CD4-positive, alpha-beta memory T cell (primary cell): Measurements from ENCODE around the gene SDE2. TPM values are rescaled to one million over a fixed set of nuclear protein-coding genes. Genes with fewer than 3 reads are reported as not detected.
"Not testable (repeated sequence)": the region's sequence is repeated elsewhere in the genome, so short reads cannot be mapped to it uniquely, and the experiment has no call there.

Experiments
- CTCF ChIA-PET: fragments of 350-600 bp; sonication (Branson Sonifier 250); formaldehyde crosslinking; loops from one replicate; lab custom pipeline; 2021; ENCODE audit warnings: inconsistent platforms; ENCODE audit not compliant: partially characterized antibody; lab: Charles Lee
- POLR2A ChIA-PET: fragments of 350-600 bp; sonication (Branson Sonifier 250); formaldehyde crosslinking; loops from one replicate; lab custom pipeline; 2021; ENCODE audit not compliant: partially characterized antibody; lab: Charles Lee
- DNase-seq, 5 donors: peaks; one replicate each; pipeline versions ENCODE4 v3.0.0 to v3.0.0-alpha.2; 2020 to 2022; ENCODE audit warnings: mixed read lengths in 1 of 5
- H3K27ac ChIP-seq: one replicate; pipeline ENCODE4 v1.7.0; 2013; ENCODE audit warnings: low read depth, low read length
- H3K27me3 ChIP-seq: 2 replicates; pipeline ENCODE4 v1.7.0; 2013; ENCODE audit warnings: mild to moderate bottlenecking, low read length, moderate library complexity; ENCODE audit not compliant: insufficient read depth
- H3K36me3 ChIP-seq: 2 replicates; pipeline ENCODE4 v1.7.0; 2013; ENCODE audit warnings: mild to moderate bottlenecking, low read length, moderate library complexity; ENCODE audit not compliant: insufficient read depth
- H3K4me1 ChIP-seq: 2 replicates; pipeline ENCODE4 v1.7.0; 2013; ENCODE audit warnings: mild to moderate bottlenecking, low read length, moderate library complexity; ENCODE audit not compliant: insufficient read depth
- H3K4me3 ChIP-seq, 2 donors: one replicate each; pipeline ENCODE4 v1.7.0; 2013; ENCODE audit warnings: low read length in 2 of 2, mild to moderate bottlenecking in 1 of 2
- H3K9me3 ChIP-seq, 2 donors: one replicate each; pipeline ENCODE4 v1.7.0; 2013; ENCODE audit warnings: low read length in 2 of 2, control low read depth in 1 of 2; ENCODE audit not compliant: control insufficient read depth in 1 of 2
- H3K27ac Mint-ChIP-seq, 7 donors: one replicate each; pipeline ENCODE4 v1.8.0; 2020 to 2021; ENCODE audit warnings: mixed read lengths in 7 of 7, mild to moderate bottlenecking in 6 of 7, inconsistent platforms in 3 of 7, moderate library complexity in 3 of 7
- H3K27me3 Mint-ChIP-seq, 2 donors: one replicate each; pipeline ENCODE4 v1.8.0; 2020 to 2021; ENCODE audit warnings: mixed read lengths in 2 of 2
- H3K36me3 Mint-ChIP-seq, 2 donors: one replicate each; pipeline ENCODE4 v1.8.0; 2020 to 2021; ENCODE audit warnings: mixed read lengths in 2 of 2, inconsistent platforms in 1 of 2, mild to moderate bottlenecking in 1 of 2
- H3K4me1 Mint-ChIP-seq, 4 donors: one replicate each; pipeline ENCODE4 v1.8.0; 2020 to 2021; ENCODE audit warnings: mixed read lengths in 4 of 4, mild to moderate bottlenecking in 1 of 4
- H3K4me3 Mint-ChIP-seq, 8 donors: one replicate each; pipeline ENCODE4 v1.8.0; 2020 to 2021; ENCODE audit warnings: mixed read lengths in 8 of 8, mild to moderate bottlenecking in 7 of 8, moderate library complexity in 6 of 8, inconsistent platforms in 3 of 8
- H3K9me3 Mint-ChIP-seq, 8 donors: one replicate each; pipeline ENCODE4 v1.8.0; 2020 to 2021; ENCODE audit warnings: mixed read lengths in 8 of 8, mild to moderate bottlenecking in 5 of 8, inconsistent platforms in 3 of 8, moderate library complexity in 1 of 8
- intact Hi-C: fragments of 100-400 bp; cut with micrococcal nuclease; formaldehyde crosslinking; loops from one replicate; pipeline ENCODE4 v1.15.1; 2023
- polyA plus RNA-seq, 2 donors: library from polyadenylated mRNA; unstranded; fragments of 300-500 nt; fragmentation: Illumina TruSeq; gene quantifications; one replicate each; pipeline ENCODE4 v1.2.3, GENCODE V29; 2021
- total RNA-seq, 2 experiments: library from RNA; stranded (reverse); gene quantifications; one replicate each; pipeline ENCODE4 v1.2.3, GENCODE V29; 2021

The SDE2 gene
- total and polyA plus RNA-seq, 4 experiments from 2014 or later: 10.0 to 21.2 (median 20.0) TPM

DNA sequence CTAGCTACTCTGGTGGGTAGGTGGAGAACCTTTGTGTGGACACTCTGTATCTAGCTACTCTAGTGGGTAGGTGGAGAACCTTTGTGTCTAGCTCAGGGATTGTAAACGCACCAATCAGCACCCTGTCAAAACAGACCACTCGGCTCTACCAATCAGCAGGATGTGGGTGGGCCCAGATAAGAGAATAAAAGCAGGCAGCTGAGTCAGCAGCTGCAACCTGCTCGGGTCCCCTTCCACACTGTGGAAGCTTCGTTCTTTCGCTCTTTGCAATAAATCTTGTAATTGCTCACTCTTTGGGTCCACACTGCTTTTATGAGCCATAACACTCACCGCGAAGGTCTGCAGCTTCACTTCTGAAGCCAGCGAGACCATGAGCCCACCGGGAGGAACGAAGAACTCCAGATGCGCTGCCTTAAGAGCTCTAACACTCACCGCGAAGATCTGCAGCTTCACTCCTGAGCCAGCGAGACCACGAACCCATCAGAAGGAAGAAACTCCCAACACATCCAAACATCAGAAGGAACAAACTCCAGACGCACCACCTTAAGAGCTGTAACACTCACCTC, 28.5 kb downstream of the SDE2 start:
- H3K27me3 ChIP-seq, POLR2A ChIA-PET, H3K9me3 Mint-ChIP-seq, H3K4me1 Mint-ChIP-seq, H3K4me3 Mint-ChIP-seq, H3K4me1 ChIP-seq, H3K27me3 Mint-ChIP-seq, H3K27ac ChIP-seq, H3K4me3 ChIP-seq, DNase-seq, H3K36me3 ChIP-seq, intact Hi-C loops, H3K9me3 ChIP-seq, H3K36me3 Mint-ChIP-seq: not testable (repeated sequence)
- peak overlapping the region in 1 of 7 donors; percentile 2 for H3K27ac Mint-ChIP-seq
- CTCF ChIA-PET: interaction anchor here (1.1 to 1.2 kb wide), 4 partner anchors 9 to 494 kb away, joined by 3 to 4 read pairs (median 3); no protein-coding TSS in a partner anchor

DNA sequence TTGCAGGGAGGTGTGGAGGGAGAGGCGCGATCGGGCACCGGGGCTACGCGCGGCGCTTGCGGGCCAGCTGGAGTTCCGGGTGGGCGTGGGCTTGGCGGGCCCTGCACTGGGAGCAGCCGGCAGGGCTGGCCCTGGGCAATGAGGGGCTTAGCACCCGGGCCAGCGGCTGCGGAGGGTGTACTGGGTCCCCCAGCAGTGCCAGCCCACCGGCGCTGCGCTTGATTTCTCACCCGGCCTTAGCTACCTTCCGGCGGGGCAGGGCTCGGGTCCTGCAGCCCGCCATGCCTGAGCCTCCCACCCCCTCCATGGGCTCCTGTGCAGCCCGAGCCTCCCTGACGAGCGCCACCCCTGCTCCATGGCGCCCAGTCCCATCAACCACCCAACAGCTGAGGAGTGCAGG, 29.4 kb downstream of the SDE2 start:
- H3K36me3 ChIP-seq, H3K9me3 ChIP-seq, H3K27me3 ChIP-seq, H3K27ac ChIP-seq, H3K4me1 Mint-ChIP-seq, intact Hi-C loops, DNase-seq, H3K4me3 Mint-ChIP-seq, H3K9me3 Mint-ChIP-seq, H3K36me3 Mint-ChIP-seq, H3K27ac Mint-ChIP-seq, H3K4me3 ChIP-seq, H3K27me3 Mint-ChIP-seq, H3K4me1 ChIP-seq, POLR2A ChIA-PET: not testable (repeated sequence)
- CTCF ChIA-PET: interaction anchor here (1.1 to 1.2 kb wide), 3 partner anchors 9 to 156 kb away, joined by 3 read pairs; no protein-coding TSS in a partner anchor

DNA sequence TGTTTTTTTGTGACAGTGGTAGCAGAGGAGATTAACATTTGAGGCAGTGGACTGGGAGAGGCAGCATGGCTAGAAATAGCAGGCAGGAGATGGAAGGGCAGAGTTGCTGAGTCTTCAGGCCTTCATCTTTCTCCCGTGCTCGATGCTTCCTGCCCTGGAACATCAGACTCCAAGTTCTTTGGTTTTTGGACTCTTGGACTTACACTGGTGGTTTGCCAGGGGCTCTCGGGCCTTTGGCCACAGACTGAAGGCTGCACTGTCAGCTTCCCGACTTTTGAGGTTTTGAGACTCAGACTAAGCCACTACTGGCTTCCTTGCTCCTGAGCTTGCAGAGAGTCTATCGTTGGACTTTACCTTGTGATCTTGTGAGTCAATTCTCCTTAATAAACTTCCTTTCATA, 33.9 kb downstream of the SDE2 start:
- H3K9me3 Mint-ChIP-seq: peaks cover 0 to 1% (median 0%) of the 10 kb centered on the region in 8 donors
- intact Hi-C loops: no loop called here

DNA sequence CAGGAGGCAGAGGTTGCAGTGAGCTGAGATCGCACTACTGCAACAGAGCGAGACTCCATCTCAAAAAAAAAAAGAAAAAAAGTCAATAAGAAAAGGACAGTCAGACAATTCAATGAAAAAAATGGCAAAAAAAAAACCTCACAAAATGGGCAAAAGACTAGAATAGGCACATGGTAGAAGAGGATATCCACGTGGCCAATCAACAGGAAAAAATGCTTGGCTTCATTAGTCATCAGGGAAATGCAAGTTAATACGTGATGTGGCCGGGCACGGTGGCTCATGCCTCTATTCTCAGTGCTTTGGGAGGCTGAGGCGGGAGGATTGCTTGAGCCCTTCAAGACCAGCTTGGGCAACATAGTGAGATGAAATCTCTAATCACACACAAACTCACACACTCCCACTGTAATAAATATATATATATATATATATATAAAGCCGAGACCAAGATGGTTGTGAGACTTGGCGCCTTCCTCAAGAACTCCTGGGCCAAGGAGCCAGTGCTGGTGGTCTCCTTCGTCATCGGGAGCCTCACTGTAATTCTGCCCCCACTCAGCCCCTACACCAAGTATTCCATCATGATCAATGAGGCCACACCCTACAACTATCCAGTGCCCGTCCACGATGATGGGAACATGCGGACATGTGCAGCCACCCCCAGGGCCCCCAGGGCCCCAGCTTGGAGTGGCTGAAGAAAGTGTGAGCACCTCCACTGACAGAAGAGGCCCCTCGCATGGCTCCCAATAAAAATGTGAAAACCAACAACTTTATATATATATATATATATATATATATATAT, 35.2 kb downstream of the SDE2 start:
- Histone ChIP-seq H3K27ac (no peak overlapping the region), H3K9me3 (no peaks in the 10 kb centered on the region), H3K4me3 (no peak overlapping the region), H3K4me1 (peaks cover 4% of the 10 kb centered on the region), H3K27me3 (no peaks in the 10 kb centered on the region), H3K36me3 (no peaks in the 10 kb centered on the region)
- no peaks in the 10 kb centered on the region for H3K36me3 Mint-ChIP-seq
- H3K27ac Mint-ChIP-seq: peak overlapping the region in 1 of 7 donors; percentile 29
- H3K27me3 Mint-ChIP-seq: peaks cover 0 to 2% of the 10 kb centered on the region in 2 donors
- H3K4me1 Mint-ChIP-seq: peaks cover 0 to 5% (median 3%) of the 10 kb centered on the region in 4 donors
- intact Hi-C loops: no loop called here
- H3K9me3 Mint-ChIP-seq: peaks cover 0 to under 1% (median 0%) of the 10 kb centered on the region in 8 donors
- ChIA-PET CTCF (interaction anchor here (1.0 to 3.3 kb wide), 6 partner anchors 12 to 473 kb away, joined by 3 to 21 read pairs (median 4); no protein-coding TSS in a partner anchor), POLR2A (no interaction called here)
- no peak overlapping the region for H3K4me3 Mint-ChIP-seq
- DNase-seq: no peak

More for the DNA sequence above, 33.9 kb downstream of the SDE2 start:
- Histone ChIP-seq H3K4me1 (peaks cover 4% of the 10 kb centered on the region), H3K27ac (no peak overlapping the region), H3K4me3 (no peak overlapping the region), H3K9me3 (no peaks in the 10 kb centered on the region), H3K27me3 (no peaks in the 10 kb centered on the region), H3K36me3 (no peaks in the 10 kb centered on the region)
- Mint-ChIP-seq H3K27me3 (peaks cover 0 to 2% of the 10 kb centered on the region in 2 donors), H3K4me3 (no peak overlapping the region), H3K27ac (no peak overlapping the region), H3K36me3 (no peaks in the 10 kb centered on the region), H3K4me1 (peaks cover 0 to 5% (median 2%) of the 10 kb centered on the region in 4 donors)
- no peak for DNase-seq
- CTCF ChIA-PET: no interaction called here
- POLR2A ChIA-PET: no interaction called here

DNA sequence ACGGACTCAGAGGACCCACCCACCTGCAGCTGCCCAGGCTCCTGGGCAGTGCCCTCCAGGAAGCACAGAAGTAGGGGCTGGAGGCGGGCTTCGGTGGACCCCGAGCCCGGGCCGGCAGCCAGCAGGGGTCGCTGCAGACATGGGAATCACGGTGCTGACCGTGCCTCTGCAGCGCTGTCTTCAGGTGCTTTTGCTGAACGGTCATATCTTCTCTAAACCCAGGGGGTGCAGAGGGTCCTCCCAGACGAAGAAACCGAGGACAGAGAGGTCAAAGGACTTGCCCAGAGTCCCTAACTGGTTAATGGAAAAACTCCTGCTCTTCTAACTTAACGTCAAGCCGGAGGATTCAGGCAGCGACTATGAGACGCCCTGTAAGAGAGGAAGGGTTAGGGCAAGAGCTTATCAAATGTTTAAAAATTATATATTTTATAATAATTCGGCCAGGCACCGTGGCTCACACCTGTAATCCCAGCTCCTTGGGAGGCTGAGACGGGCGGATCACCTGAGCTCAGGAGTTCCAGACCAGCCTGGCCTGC, 36.6 kb downstream of the SDE2 start:
- Mint-ChIP-seq H3K9me3 (no peaks in the 10 kb centered on the region), H3K4me1 (peaks cover 0 to 5% (median 3%) of the 10 kb centered on the region in 4 donors), H3K27ac (no peak overlapping the region), H3K4me3 (no peak overlapping the region), H3K36me3 (no peaks in the 10 kb centered on the region), H3K27me3 (peaks cover 0 to 2% of the 10 kb centered on the region in 2 donors)
- Histone ChIP-seq H3K4me1 (peaks cover 4% of the 10 kb centered on the region), H3K9me3 (no peaks in the 10 kb centered on the region), H3K27ac (no peak overlapping the region), H3K4me3 (no peak overlapping the region), H3K27me3 (no peaks in the 10 kb centered on the region), H3K36me3 (no peaks in the 10 kb centered on the region)
- ChIA-PET CTCF (interaction anchor here (0.9 to 3.3 kb wide), 12 partner anchors 12 to 476 kb away, joined by 3 to 21 read pairs (median 3); partner anchors contain the start of gene SRP9), POLR2A (no interaction called here)
- DNase-seq: peak in 4 of 5 donors; percentile 31 to 45 (median 38)
- intact Hi-C loops: no loop called here

DNA sequence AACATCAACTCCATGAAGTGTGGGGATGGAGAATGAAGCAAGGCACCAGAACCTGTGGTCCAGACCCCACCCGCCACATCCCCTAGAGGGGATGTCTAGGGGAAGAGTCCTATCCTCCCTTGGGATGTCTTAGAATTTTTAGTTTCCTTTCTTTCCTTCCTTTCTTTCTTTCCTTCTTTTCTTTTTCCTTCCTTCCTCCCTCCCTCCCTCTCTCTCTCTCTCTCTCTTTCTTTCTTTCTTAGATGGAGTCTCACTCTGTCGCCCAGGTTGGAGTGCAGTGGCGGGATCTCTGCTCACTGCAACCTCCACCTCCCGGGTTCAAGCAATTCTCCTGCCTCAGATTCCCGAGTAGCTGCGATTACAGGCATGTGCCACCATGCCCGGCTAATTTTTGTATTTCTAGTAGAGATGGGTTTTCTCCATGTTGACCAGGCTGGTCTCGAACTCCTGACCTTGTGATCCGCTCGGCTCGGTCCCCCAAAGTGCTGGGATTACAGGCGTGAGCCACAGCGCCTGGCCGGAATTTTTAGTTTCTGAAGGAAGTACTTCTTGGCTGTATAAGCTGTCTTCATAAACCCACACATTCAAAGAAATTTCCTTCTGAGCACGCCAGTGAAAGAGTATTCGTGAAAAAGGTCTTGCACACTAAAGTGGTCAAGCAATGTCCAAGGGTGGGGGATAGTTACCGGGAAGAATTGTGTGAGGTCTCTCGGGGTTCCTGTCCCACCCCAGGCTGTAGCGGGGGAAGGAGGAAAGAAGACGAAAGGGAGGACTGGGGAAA, 37.3 kb downstream of the SDE2 start:
- Mint-ChIP-seq H3K27ac (peak overlapping the region in 1 of 7 donors; percentile 53), H3K36me3 (no peaks in the 10 kb centered on the region), H3K9me3 (no peaks in the 10 kb centered on the region), H3K4me1 (peaks cover 0 to 5% (median 3%) of the 10 kb centered on the region in 4 donors), H3K27me3 (peaks cover 0 to 2% of the 10 kb centered on the region in 2 donors), H3K4me3 (no peak overlapping the region)
- no peak overlapping the region for H3K4me3 ChIP-seq
- no peaks in the 10 kb centered on the region for H3K36me3 ChIP-seq
- no peak overlapping the region for H3K27ac ChIP-seq
- H3K4me1 ChIP-seq: peaks cover 4% of the 10 kb centered on the region
- POLR2A ChIA-PET: no interaction called here
- intact Hi-C loops: no loop called here
- DNase-seq: no peak
- CTCF ChIA-PET: interaction anchor here (1.0 to 3.3 kb wide), 8 partner anchors 9 to 487 kb away, joined by 3 to 21 read pairs (median 3); no protein-coding TSS in a partner anchor
- H3K27me3 ChIP-seq: no peaks in the 10 kb centered on the region
- H3K9me3 ChIP-seq: no peaks in the 10 kb centered on the region
